ENCODE measurements around the gene LIMCH1.

GRCh38 chr4:41537292-41537890 is 566 bp upstream of the LIMCH1 start:
- TF ChIP-seq POLR2AphosphoS5 (IDR thresholded peaks at IDR 0.05; ENCODE audit: borderline replicate concordance, low read depth, low read length) = no peak
- no peak for TF ChIP-seq EZH2 (IDR thresholded peaks at IDR 0.05)
- no peak for TF ChIP-seq FOXP2 (optimal IDR thresholded peaks at IDR 0.05; ENCODE audit: control extremely low read depth, extremely low read length, insufficient read depth)
